Tibial nerve (tissue), 4 donors: ENCODE measurements around the gene DOK5. TPM values are rescaled to one million over a fixed set of nuclear protein-coding genes. Genes with fewer than 3 reads are reported as not detected.

Source experiments
- DNase-seq, 2 donors: peaks; one replicate each; pipeline ENCODE4 v3.0.0-alpha.2; 2019; ENCODE audit warnings: low spot score in 2 of 2
- H3K27ac ChIP-seq, 4 donors: fragments of 200-600 bp; sonication (generic) in 3 of 4; one replicate each; pipeline ENCODE4 v1.5.1; 2017 to 2019; ENCODE audit warnings: mild to moderate bottlenecking in 1 of 4
- H3K27me3 ChIP-seq, 2 donors: fragments of 200-600 bp; sonication (generic) in 1 of 2; one replicate each; pipeline versions ENCODE4 v1.5.1 to v1.6.0; 2017 to 2019
- H3K36me3 ChIP-seq, 3 donors: fragments of 200-600 bp; sonication (generic); one replicate each; pipeline ENCODE4 v1.5.1; 2018 to 2019
- H3K4me1 ChIP-seq, 4 donors: fragments of 200-600 bp; sonication (generic) in 3 of 4; one replicate each; pipeline ENCODE4 v1.5.1; 2017 to 2019
- H3K4me3 ChIP-seq, 4 donors: fragments of 200-600 bp; sonication (generic) in 3 of 4; one replicate each; pipeline ENCODE4 v1.5.1; 2017 to 2019; ENCODE audit warnings: mild to moderate bottlenecking in 1 of 4, moderate library complexity in 1 of 4
- H3K9me3 ChIP-seq, 4 donors: fragments of 200-600 bp; sonication (generic) in 3 of 4; one replicate each; pipeline ENCODE4 v1.5.1; 2017 to 2019
- CTCF ChIP-seq, 5 experiments: fragments of 200-600 bp in 3 of 5; fragments of 450-650 bp in 2 of 5; sonication (generic) in 3 of 5; IDR thresholded peaks; one replicate each; pipeline ENCODE4 v1.5.1; 2016 to 2019; ENCODE audit warnings: antibody characterized with exemption in 5 of 5, mild to moderate bottlenecking in 3 of 5, moderate library complexity in 2 of 5
- EP300 ChIP-seq, 2 donors: sonication (generic); formaldehyde crosslinking; IDR thresholded peaks; one replicate each; pipeline ENCODE4 v1.6.1; 2017; ENCODE audit warnings: antibody characterized with exemption in 2 of 2, mild to moderate bottlenecking in 1 of 2
- POLR2A ChIP-seq, 2 donors: fragments of 450-650 bp; IDR thresholded peaks; one replicate each; pipeline ENCODE4 v1.6.1; 2017; ENCODE audit warnings: antibody characterized with exemption in 2 of 2, mild to moderate bottlenecking in 2 of 2, moderate library complexity in 2 of 2
- WGBS, 2 donors: methylation state at CpG; one replicate each; pipeline ENCODE4 v1.1.5; 2018; 5-methylcytosine and 5-hydroxymethylcytosine counted together
- total RNA-seq, 4 donors: library from RNA; depleted of rRNA; stranded (reverse); fragments of >200 nt; gene quantifications; one replicate each; pipeline ENCODE4 v1.1.0, GENCODE V29; 2016

The DOK5 gene
- total RNA-seq, 4 donors from 2014 or later: 5.3 to 11.3 (median 7.5) TPM

DNA sequence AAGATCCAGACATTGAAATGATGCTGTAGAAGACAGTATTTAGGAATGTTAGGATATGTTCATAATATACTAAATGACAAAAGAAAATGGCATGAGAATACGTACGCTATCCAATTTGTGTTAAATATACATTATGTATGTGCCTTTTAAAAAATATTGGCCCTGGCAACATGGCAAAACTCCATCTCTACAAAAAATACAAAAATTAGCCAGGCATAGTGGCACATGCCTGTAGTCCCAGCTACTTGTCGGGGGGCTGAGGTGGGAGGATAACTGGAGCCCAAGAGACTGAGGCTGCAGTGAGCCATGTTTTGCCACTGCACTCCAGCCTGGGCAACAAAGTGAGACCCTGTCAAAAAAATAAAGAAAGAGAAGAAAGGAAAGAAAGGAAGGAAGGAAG is 155.7 kb downstream of the DOK5 start:
- no peaks in the 10 kb centered on the region for H3K27me3 ChIP-seq
- DNase-seq: no peak
- no peak overlapping the region for H3K27ac ChIP-seq
- H3K4me3 ChIP-seq: no peak overlapping the region
- no peaks in the 10 kb centered on the region for H3K4me1 ChIP-seq
- no peaks in the 10 kb centered on the region for H3K36me3 ChIP-seq
- no peak for TF ChIP-seq EP300 (IDR thresholded peaks at IDR 0.05)
- 94 to 95% methylated on average over 3 of the region's 3 CpGs for WGBS, 2 donors
- no peaks in the 10 kb centered on the region for H3K9me3 ChIP-seq

- Histone ChIP-seq H3K9me3 (no peaks in the 10 kb centered on the region), H3K27ac (no peak overlapping the region), H3K36me3 (no peaks in the 10 kb centered on the region), H3K27me3 (no peaks in the 10 kb centered on the region), H3K4me1 (no peaks in the 10 kb centered on the region), H3K4me3 (no peak overlapping the region)
- 66 to 74% methylated on average over 13 of the region's 13 CpGs for WGBS, 2 donors
- DNase-seq: no peak
- TF ChIP-seq EP300 (IDR thresholded peaks at IDR 0.05): no peak
- TF ChIP-seq POLR2A (IDR thresholded peaks at IDR 0.05): no peak
- TF ChIP-seq CTCF (IDR thresholded peaks at IDR 0.05): no peak
Observed at GRCh38 chr20:54633374-54634355, 158.3 kb downstream of the DOK5 start.

DNA sequence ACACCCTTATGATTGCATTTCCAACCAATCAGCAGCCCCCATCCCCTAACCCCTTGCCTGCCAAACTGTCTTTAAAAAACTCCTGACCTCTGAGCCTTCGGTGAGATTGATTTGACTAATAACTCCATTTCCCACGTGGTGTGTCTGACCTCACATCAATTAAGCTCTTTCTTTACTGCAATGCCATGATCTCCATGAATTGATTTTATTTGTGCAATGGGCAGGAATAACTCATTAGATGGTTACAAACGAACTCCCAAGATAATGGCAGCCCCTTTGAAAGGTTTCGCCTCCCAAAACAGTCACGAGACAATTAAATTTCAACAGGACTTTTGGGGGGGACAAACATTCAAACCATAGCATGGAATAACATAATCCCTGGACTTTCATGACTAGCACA is 161.2 kb downstream of the DOK5 start:
- no peak for DNase-seq
- TF ChIP-seq CTCF (IDR thresholded peaks at IDR 0.05) (no peak), EP300 (IDR thresholded peaks at IDR 0.05) (no peak), POLR2A (IDR thresholded peaks at IDR 0.05) (no peak)
- Histone ChIP-seq H3K27ac (no peak overlapping the region), H3K9me3 (no peaks in the 10 kb centered on the region), H3K4me1 (no peaks in the 10 kb centered on the region), H3K27me3 (no peaks in the 10 kb centered on the region), H3K4me3 (no peak overlapping the region), H3K36me3 (no peaks in the 10 kb centered on the region)
- 71 to 80% methylated on average over 5 of the region's 5 CpGs for WGBS, 2 donors

DNA sequence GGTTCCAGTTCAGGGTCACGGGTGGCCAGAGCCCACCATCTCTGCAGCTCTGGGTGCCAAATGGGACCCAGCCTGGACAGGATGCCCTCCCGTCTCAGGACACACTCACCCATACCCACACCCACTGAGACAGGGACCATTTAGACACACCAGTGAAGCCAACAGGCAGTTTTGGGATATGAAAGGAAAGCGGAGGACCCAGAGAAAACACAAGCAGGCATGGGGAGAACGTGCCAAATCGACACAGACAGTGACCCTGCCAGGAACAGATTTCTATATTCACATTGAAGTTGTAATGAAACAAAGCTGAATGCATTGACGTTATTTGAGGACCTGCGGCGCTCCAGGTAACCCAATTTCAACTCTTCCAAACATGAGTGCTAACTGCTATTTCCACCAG is 164.5 kb downstream of the DOK5 start:
- no peak overlapping the region for H3K4me3 ChIP-seq
- TF ChIP-seq POLR2A (IDR thresholded peaks at IDR 0.05): no peak
- no peak for TF ChIP-seq EP300 (IDR thresholded peaks at IDR 0.05)
- no peak for TF ChIP-seq CTCF (IDR thresholded peaks at IDR 0.05)
- WGBS, 2 donors: 90 to 94% methylated on average over 8 of the region's 8 CpGs
- no peaks in the 10 kb centered on the region for H3K27me3 ChIP-seq
- no peak overlapping the region for H3K27ac ChIP-seq
- H3K36me3 ChIP-seq: no peaks in the 10 kb centered on the region
- peaks cover 0 to 11% (median 0%) of the 10 kb centered on the region in 4 donors for H3K4me1 ChIP-seq
- no peaks in the 10 kb centered on the region for H3K9me3 ChIP-seq
- no peak for DNase-seq

GRCh38 chr20:54640800-54641199 is 165.4 kb downstream of the DOK5 start:
- WGBS, 2 donors: 73 to 75% methylated on average over 2 of the region's 2 CpGs
- DNase-seq: no peak
- Histone ChIP-seq H3K36me3 (no peaks in the 10 kb centered on the region), H3K4me1 (peaks cover 0 to 11% (median 0%) of the 10 kb centered on the region in 4 donors), H3K9me3 (no peaks in the 10 kb centered on the region), H3K27ac (no peak overlapping the region), H3K27me3 (no peaks in the 10 kb centered on the region), H3K4me3 (no peak overlapping the region)
- no peak for TF ChIP-seq POLR2A (IDR thresholded peaks at IDR 0.05)

GRCh38 chr20:54642864-54643667 is 167.7 kb downstream of the DOK5 start:
- DNase-seq: no peak
- H3K4me3 ChIP-seq: no peak overlapping the region
- no peaks in the 10 kb centered on the region for H3K9me3 ChIP-seq
- H3K27me3 ChIP-seq: no peaks in the 10 kb centered on the region
- TF ChIP-seq POLR2A (IDR thresholded peaks at IDR 0.05) (no peak), CTCF (IDR thresholded peaks at IDR 0.05) (no peak), EP300 (IDR thresholded peaks at IDR 0.05) (no peak)
- H3K36me3 ChIP-seq: no peaks in the 10 kb centered on the region
- WGBS, 2 donors: 75 to 77% methylated on average over 18 of the region's 18 CpGs
- H3K27ac ChIP-seq: no peak overlapping the region
- H3K4me1 ChIP-seq: peaks cover 0 to 11% (median 0%) of the 10 kb centered on the region in 4 donors
